Measurements from ENCODE around the gene KRT12.
"Not testable (repeated sequence)": the region's sequence is repeated elsewhere in the genome, so short reads cannot be mapped to it uniquely, and the experiment has no call there.

The KRT12 gene

DNA sequence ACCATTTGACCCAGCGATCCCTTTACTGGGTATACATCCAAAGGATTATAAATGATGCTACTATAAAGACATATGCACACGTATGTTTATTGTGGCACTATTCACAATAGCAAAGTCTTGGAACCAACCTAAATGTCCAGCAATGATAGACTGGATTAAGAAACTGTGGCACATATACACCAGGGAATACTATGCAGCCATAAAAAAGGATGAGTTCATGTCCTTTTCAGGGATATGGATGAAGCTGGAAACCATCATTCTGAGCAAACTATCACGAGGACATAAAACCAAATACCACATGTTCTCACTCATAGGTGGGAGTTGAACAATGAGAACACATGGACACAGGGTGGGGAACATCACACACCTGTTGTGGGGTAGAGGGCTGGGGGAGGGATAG, 52.4 kb downstream of the KRT12 start:
- DNase-seq (ENCODE audit: low spot score): not testable (repeated sequence)

DNA sequence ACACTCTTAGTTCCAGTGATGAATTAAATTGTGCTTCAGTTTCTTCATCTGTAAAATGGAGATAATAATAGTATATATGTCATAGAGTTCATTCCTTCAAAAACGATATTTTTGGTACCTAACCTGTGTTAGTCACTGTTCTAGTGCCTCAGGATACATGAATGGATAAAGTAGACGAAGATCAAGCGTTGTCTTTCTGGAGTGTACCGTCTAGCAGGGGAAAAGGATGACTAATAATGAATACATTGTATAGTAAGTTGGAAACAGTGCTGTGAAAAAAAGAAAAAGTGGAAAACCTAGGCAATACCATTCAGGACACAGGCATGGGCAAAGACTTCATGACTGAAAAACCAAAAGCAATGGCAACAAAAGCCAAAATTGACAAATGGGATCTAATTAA, 53.2 kb downstream of the KRT12 start:
- no peak for DNase-seq (ENCODE audit: low spot score)

DNA sequence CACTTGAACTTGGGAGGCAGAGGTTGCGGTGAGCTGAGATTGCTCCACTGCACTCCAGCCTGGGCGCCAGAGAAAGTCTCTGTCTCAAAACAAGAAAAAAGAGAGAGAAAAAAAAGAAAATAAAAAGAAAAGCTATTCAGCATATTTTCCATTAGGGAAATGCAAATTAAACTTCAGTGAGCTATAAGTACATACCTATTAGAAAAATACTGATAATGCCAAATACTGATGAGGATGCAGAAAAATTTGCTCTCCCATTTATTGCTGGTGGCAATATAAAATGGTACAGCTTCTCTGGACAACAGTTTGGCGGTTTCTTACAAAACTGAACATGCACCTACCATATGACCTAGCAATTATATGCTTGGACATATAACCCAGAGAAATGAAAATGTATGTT, 54.4 kb downstream of the KRT12 start:
- no peak for DNase-seq (ENCODE audit: low spot score)
